HFF-Myc (cell line): ENCODE results near the gene CIBAR2.

ENCODE experiments used
- DNase-seq: peaks from one replicate; pipeline ENCODE4 v3.0.0-alpha.2; 2011; ENCODE audit warnings: low read depth; ENCODE audit errors: extremely low read depth
- H3K4me3 ChIP-seq: replicated peaks from 2 replicates; pipeline ENCODE4 v1.5.1; 2011; ENCODE audit warnings: low read depth, mild to moderate bottlenecking, control low read depth, low read length
- CTCF ChIP-seq: IDR thresholded peaks from 2 replicates; pipeline ENCODE4 v1.5.1; 2012; ENCODE audit warnings: mild to moderate bottlenecking, low read depth, low read length, control low read depth; ENCODE audit errors: missing control alignments

The CIBAR2 gene

GRCh38 chr16:85072076-85072860 is 40.0 kb downstream of the CIBAR2 start:
- no peak for TF ChIP-seq CTCF
- no peak overlapping the region for H3K4me3 ChIP-seq
- DNase-seq = no peak

GRCh38 chr16:85069171-85069570 is 43.1 kb downstream of the CIBAR2 start:
- no peak for DNase-seq
- no peak overlapping the region for H3K4me3 ChIP-seq
- no peak for TF ChIP-seq CTCF

GRCh38 chr16:85068746-85069145 is 43.5 kb downstream of the CIBAR2 start:
- no peak for DNase-seq
- TF ChIP-seq CTCF = no peak

GRCh38 chr16:85067426-85067825 is 44.8 kb downstream of the CIBAR2 start:
- DNase-seq = no peak
- no peak for TF ChIP-seq CTCF

More at GRCh38 chr16:85068746-85069145, 43.5 kb downstream of the CIBAR2 start:
- H3K4me3 ChIP-seq = no peak overlapping the region

GRCh38 chr16:85067024-85067423 is 45.2 kb downstream of the CIBAR2 start:
- TF ChIP-seq CTCF = no peak
- H3K4me3 ChIP-seq = no peak overlapping the region

More at GRCh38 chr16:85067426-85067825, 44.8 kb downstream of the CIBAR2 start:
- no peak overlapping the region for H3K4me3 ChIP-seq

GRCh38 chr16:85066346-85066885 is 45.9 kb downstream of the CIBAR2 start:
- TF ChIP-seq CTCF = no peak
- DNase-seq = no peak
- no peak overlapping the region for H3K4me3 ChIP-seq

More at GRCh38 chr16:85067024-85067423, 45.2 kb downstream of the CIBAR2 start:
- no peak for DNase-seq

- TF ChIP-seq CTCF = no peak
- no peak overlapping the region for H3K4me3 ChIP-seq
- no peak for DNase-seq
These were observed 47.2 kb downstream of the CIBAR2 start for GRCh38 chr16:85065099-85065498.
